Kidney (tissue), 14 donors: ENCODE measurements around the gene MBD3. TPM values are rescaled to one million over a fixed set of nuclear protein-coding genes. Genes with fewer than 3 reads are reported as not detected.

Experiments used
- DNase-seq, 5 donors: peaks; one replicate each; pipeline ENCODE4 v3.0.0-alpha.2; 2013 to 2020
- FAIRE-seq: peaks from 2 replicates; lab custom pipeline; 2012; peaks lifted over from hg19 to GRCh38; lab: Jason Lieb, UNC
- H3K27ac ChIP-seq, 2 donors: one replicate each; pipeline ENCODE4 v1.7.0; 2013; ENCODE audit warnings: low read depth in 2 of 2, low read length in 2 of 2, inconsistent platforms in 1 of 2
- H3K27me3 ChIP-seq: one replicate; pipeline ENCODE4 v1.7.1; 2013; ENCODE audit warnings: low read length, inconsistent platforms; ENCODE audit not compliant: control insufficient read depth, insufficient read depth
- H3K36me3 ChIP-seq, 3 donors: one replicate each; pipeline versions ENCODE4 v1.7.0 to v1.7.1; 2013; ENCODE audit warnings: low read length in 3 of 3, control low read depth in 1 of 3, inconsistent platforms in 1 of 3; ENCODE audit not compliant: insufficient read depth in 3 of 3, control insufficient read depth in 2 of 3
- H3K4me1 ChIP-seq, 3 donors: one replicate each; pipeline versions ENCODE4 v1.7.0 to v1.7.1; 2013; ENCODE audit warnings: low read length in 3 of 3, inconsistent platforms in 1 of 3, low read depth in 1 of 3; ENCODE audit not compliant: control insufficient read depth in 2 of 3, insufficient read depth in 2 of 3
- H3K4me3 ChIP-seq, 3 donors: one replicate each; pipeline versions ENCODE4 v1.7.0 to v1.8.1; 2013; ENCODE audit warnings: low read length in 3 of 3, control low read depth in 1 of 3, inconsistent platforms in 1 of 3
- H3K9ac ChIP-seq, 3 donors: one replicate each; pipeline versions ENCODE4 v1.7.0 to v1.7.1; 2013; ENCODE audit warnings: low read length in 3 of 3, control low read depth in 1 of 3, inconsistent platforms in 1 of 3
- H3K9me3 ChIP-seq, 3 donors: one replicate each; pipeline versions ENCODE4 v1.7.0 to v1.7.1; 2013; ENCODE audit warnings: low read length in 3 of 3, control low read depth in 1 of 3, inconsistent platforms in 1 of 3; ENCODE audit not compliant: control insufficient read depth in 2 of 3, insufficient read depth in 1 of 3
- intact Hi-C: fragments of 100-400 bp; cut with DNase I; formaldehyde crosslinking; loops from one replicate; pipeline ENCODE4 v1.11.1; 2022
- polyA plus RNA-seq: library from polyadenylated mRNA; stranded (reverse); fragments of 350-450 nt; fragmentation: Illumina TruSeq; extraction: RNeasy Lipid Tissue Mini Kit (QIAGEN cat#74804); gene quantifications from one replicate; pipeline ENCODE4 v1.2.3, GENCODE V29; 2014; ENCODE audit warnings: low read depth, low replicate concordance; ENCODE audit not compliant: insufficient read depth
- total RNA-seq: library from RNA; stranded (reverse); fragmentation: NEBNext Ultra II Directional; extraction: Animal tissue kit (Norgen Biotek cat#: 25700); gene quantifications from one replicate; pipeline ENCODE4 v1.2.1, GENCODE V29; 2021
- TF ChIP-seq, protein P1 (sequence below): IDR thresholded peaks from 3 replicates; pipeline ENCODE4 v1.5.1; 2012; ENCODE audit warnings: mild to moderate bottlenecking, moderate library complexity, borderline replicate concordance; ENCODE audit not compliant: insufficient read depth; ENCODE audit errors: extremely low read depth
- donor health status: control.
- donor health status: control.
- donor health status: control.
- donor health status: control.
- donor health status: control.
- donor health status: DM: yes; HTN: yes; CAD: no.
- donor health status: Normal renal cell carcinoma (clear cell type).

Gene MBD3
- total and polyA plus RNA-seq, 2 donors from 2014 or later: 62.5 to 76.1 TPM

DNA sequence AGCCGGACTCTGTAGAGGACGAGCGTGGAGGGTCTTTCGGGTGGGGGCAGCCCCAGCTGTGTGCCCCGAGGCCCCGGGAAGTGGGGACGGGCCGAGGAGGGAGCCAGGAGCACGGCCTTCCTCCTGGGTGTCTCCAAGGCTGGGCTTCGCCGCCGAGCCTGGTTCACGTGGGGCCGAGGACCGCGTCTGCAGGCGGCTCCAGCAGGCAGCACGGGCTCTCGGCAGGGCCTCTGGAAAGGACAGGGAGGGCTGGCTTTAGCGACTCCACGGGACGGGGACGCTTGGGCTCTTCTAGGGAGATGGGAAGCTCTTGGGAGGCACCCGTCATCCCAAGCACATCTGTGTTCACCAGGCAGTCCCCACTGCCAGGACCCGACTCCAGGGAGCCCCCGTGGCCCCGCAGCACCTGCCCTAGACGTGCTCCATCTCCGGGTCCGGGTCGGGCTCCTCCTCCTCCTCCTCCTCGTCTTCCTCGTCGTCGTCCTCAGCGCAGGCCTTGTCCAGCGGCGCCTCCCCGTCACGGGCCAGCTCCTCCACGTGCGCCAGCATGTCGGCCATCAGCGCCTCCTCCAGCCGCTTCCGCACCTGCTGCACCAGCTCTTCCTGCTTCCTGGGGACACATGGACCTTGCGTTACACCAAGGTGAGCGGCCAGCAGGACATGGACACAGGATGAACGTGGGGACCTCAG is 14.6 kb downstream of the MBD3 start:
- TF ChIP-seq, protein P1, sequence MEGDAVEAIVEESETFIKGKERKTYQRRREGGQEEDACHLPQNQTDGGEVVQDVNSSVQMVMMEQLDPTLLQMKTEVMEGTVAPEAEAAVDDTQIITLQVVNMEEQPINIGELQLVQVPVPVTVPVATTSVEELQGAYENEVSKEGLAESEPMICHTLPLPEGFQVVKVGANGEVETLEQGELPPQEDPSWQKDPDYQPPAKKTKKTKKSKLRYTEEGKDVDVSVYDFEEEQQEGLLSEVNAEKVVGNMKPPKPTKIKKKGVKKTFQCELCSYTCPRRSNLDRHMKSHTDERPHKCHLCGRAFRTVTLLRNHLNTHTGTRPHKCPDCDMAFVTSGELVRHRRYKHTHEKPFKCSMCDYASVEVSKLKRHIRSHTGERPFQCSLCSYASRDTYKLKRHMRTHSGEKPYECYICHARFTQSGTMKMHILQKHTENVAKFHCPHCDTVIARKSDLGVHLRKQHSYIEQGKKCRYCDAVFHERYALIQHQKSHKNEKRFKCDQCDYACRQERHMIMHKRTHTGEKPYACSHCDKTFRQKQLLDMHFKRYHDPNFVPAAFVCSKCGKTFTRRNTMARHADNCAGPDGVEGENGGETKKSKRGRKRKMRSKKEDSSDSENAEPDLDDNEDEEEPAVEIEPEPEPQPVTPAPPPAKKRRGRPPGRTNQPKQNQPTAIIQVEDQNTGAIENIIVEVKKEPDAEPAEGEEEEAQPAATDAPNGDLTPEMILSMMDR: no peak
- FAIRE-seq: no peak
- Histone ChIP-seq H3K27me3 (no peaks in the 10 kb centered on the region), H3K4me3 (no peak overlapping the region), H3K9me3 (no peaks in the 10 kb centered on the region), H3K4me1 (no peaks in the 10 kb centered on the region), H3K9ac (no peak overlapping the region), H3K36me3 (peaks cover 0 to 9% (median 0%) of the 10 kb centered on the region in 3 donors), H3K27ac (no peak overlapping the region)
- intact Hi-C loops: no loop called here
- DNase-seq: no peak

DNA sequence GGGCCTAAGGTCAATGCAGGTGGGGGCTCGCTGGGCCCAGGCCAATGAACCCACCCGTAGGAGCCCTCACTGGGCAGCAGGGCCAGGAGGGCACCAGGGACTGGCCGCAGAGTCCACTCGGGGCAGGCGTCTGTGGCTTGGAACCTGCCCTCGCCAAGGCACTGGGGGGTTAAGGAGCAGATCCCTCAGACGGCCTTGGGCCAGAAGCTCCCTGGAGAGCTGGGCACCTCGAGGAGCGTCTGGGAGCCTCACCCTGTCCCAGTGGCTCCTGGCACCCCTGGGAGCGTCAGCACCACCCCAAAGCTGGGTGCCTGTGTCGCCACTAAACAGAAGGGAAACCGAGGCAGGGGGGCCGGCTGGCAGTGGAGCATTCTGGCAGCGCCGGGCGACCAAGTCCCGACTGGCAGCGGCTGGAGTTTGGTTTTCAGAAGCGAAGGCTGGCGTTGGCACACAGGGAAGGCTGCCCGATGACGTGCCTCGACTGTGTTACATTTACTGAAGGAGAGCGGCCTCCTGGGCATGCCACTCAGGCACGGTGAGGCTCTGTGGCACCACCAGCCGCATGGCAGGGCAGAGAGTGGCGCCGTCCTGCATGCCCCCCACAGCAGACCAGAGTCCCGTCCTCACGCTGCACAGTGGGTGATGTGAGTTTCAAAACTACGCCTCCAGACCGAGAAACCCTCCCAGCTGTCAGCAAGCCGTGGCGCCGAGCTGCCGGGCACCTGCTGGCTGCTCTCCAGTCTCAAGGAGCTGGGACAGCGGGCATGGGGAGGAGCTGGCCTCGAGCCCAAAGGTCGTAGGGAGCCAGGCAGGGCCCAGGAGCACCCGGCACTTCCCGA is 15.4 kb downstream of the MBD3 start:
- Histone ChIP-seq H3K27ac (no peak overlapping the region), H3K9me3 (no peaks in the 10 kb centered on the region), H3K4me3 (no peak overlapping the region), H3K27me3 (no peaks in the 10 kb centered on the region), H3K9ac (no peak overlapping the region), H3K36me3 (peaks cover 0 to 8% (median 0%) of the 10 kb centered on the region in 3 donors), H3K4me1 (no peaks in the 10 kb centered on the region)
- DNase-seq: no peak
- intact Hi-C loops: no loop called here
- no peak for FAIRE-seq
- TF ChIP-seq, protein P1: no peak

DNA sequence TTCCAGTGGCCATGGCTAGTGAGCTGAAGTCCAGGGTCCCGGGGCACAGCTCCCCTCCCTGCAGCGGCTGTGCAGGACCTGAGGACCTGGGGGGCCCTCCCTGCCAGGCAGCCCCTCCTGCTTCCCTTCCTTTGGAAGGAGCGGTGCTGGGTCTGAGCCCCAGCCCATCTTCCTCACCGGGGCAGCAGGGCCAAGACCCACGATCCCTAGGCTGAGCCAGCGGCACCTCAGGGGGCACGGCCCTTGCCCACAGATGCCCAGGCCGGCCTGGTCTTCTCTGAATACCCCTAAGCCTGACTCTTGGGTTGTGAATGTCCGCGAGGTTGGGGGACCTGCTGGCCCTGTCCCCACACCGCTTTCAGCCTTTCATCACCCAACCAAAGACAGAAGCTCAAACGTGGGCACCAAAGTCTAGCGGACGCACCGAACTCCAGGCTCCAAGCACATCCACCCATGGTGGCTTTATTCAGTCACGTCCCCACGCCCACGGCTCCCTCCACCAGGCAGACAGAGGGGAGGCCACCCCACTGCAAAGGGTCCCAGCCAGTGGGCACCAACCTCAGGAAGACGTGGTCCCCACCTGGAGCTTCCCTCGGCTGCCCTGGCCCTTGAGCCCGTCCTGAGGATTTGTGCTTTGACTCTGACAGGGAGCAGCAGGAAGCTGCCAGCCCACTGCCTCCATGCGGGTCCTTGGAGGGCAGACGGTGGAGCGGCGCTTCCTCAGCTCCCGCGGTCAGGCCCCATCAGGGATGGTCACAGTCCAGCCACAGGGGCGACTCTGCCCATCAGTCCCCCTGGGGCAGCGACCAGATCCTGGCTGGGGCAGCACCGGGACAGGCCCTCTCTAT is 16.2 kb downstream of the MBD3 start:
- no peak overlapping the region for H3K27ac ChIP-seq
- no peak for DNase-seq

More for the DNA sequence above, 16.2 kb downstream of the MBD3 start:
- Histone ChIP-seq H3K27me3 (no peaks in the 10 kb centered on the region), H3K9me3 (no peaks in the 10 kb centered on the region), H3K36me3 (peaks cover 0 to 5% (median 0%) of the 10 kb centered on the region in 3 donors), H3K9ac (no peak overlapping the region), H3K4me3 (no peak overlapping the region), H3K4me1 (no peaks in the 10 kb centered on the region)
- FAIRE-seq: no peak
- TF ChIP-seq, protein P1: no peak
- intact Hi-C loops: no loop called here
